Sigmoid colon (tissue), 3 donors: Measurements from ENCODE around the gene VEGFA.

ENCODE experiments used
- CTCF ChIP-seq, 4 experiments: fragments of 450-650 bp in 3 of 4; fragments of 200-600 bp in 1 of 4; IDR thresholded peaks; one replicate each; pipeline ENCODE4 v1.5.1; 2016 to 2019; ENCODE audit warnings: antibody characterized with exemption in 4 of 4, mild to moderate bottlenecking in 3 of 4, moderate library complexity in 2 of 4
- POLR2A ChIP-seq, 2 donors: fragments of 450-650 bp; IDR thresholded peaks; one replicate each; pipeline ENCODE4 v1.6.1; 2016; ENCODE audit warnings: antibody characterized with exemption in 2 of 2, mild to moderate bottlenecking in 2 of 2, moderate library complexity in 2 of 2

- TF ChIP-seq POLR2A (IDR thresholded peaks at IDR 0.05) = no peak
- no peak for TF ChIP-seq CTCF (IDR thresholded peaks at IDR 0.05)
These were observed 27.9 kb downstream of the VEGFA start for GRCh38 chr6:43797919-43798318.
